ENCODE results near the gene ARAP1. TPM values are rescaled to one million over a fixed set of nuclear protein-coding genes. Genes with fewer than 3 reads are reported as not detected.

The ARAP1 gene
- polyA plus RNA-seq, 1 donor (not counting 4 experiments of a cell fraction or from before 2014, with no cell fraction given): 32.8 TPM

DNA sequence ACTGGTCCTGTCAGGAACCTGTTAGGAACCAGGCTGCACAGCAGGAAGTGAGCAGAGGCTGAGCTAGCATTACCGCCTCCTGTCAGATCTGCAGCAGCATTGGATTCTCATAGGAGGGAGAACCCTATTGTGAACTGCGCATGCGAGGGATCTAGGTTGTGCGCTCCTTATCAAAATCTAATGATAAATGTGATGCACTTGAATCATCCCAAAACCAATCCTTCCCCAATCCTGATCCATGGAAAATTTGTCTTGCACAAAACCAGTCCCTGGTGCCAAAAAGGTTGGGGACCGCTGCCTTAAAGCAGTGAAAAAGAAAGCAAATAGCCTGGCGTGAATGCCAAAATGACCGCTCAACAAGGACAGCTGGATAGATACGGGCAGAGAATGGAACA is 1.9 kb upstream of the ARAP1 start:
- Histone ChIP-seq H3K27ac (ENCODE audit: control insufficient read depth, insufficient read depth, low read length) (no peak overlapping the region), H3K27me3 (ENCODE audit: control insufficient read depth, extremely low read depth, insufficient read depth, low read length) (no peaks in the 10 kb centered on the region), H3K4me3 (ENCODE audit: control insufficient read depth in 2 of 3, extremely low read depth in 1 of 3, insufficient read depth in 2 of 3, low read depth in 1 of 3, low read length in 3 of 3) (no peak overlapping the region), H3K9ac (ENCODE audit: control insufficient read depth, extremely low read depth, insufficient read depth, low read length) (no peak overlapping the region), H3K79me2 (ENCODE audit: control insufficient read depth, insufficient read depth, low read length) (peaks cover 10% of the 10 kb centered on the region), H4K20me1 (ENCODE audit: control insufficient read depth, extremely low read depth, insufficient read depth, low read length) (no peaks in the 10 kb centered on the region), H3K4me2 (ENCODE audit: control insufficient read depth, extremely low read depth, insufficient read depth, low read depth, low read length) (no peak overlapping the region), H2AFZ (ENCODE audit: control insufficient read depth, low read length) (no peak overlapping the region), H3K4me1 (ENCODE audit: control insufficient read depth, extremely low read depth, insufficient read depth, low read length) (peaks cover 24% of the 10 kb centered on the region), H3K9me1 (ENCODE audit: control insufficient read depth, extremely low read depth, insufficient read depth, low read length) (no peaks in the 10 kb centered on the region), H3K36me3 (ENCODE audit: control insufficient read depth in 2 of 2, extremely low read depth in 1 of 2, insufficient read depth in 2 of 2, low read length in 2 of 2) (peaks cover 2 to 5% of the 10 kb centered on the region in 2 experiments), H3K9me3 (ENCODE audit: control insufficient read depth, low read depth, low read length) (no peaks in the 10 kb centered on the region)
- dilution Hi-C loops (cut with MboI; ENCODE audit: extremely low pct_ligation_motif_present, low sequenced_read_pairs): loop anchor here (10.0 kb wide), 1 partner anchor 61 kb away; the partner anchor contains the start of gene ATG16L2
- no peak for TF ChIP-seq EZH2 (IDR thresholded peaks at IDR 0.05; ENCODE audit: low read length)
- no peak for FAIRE-seq
- DNase-seq (ENCODE audit: low read depth, low spot score): no peak

DNA sequence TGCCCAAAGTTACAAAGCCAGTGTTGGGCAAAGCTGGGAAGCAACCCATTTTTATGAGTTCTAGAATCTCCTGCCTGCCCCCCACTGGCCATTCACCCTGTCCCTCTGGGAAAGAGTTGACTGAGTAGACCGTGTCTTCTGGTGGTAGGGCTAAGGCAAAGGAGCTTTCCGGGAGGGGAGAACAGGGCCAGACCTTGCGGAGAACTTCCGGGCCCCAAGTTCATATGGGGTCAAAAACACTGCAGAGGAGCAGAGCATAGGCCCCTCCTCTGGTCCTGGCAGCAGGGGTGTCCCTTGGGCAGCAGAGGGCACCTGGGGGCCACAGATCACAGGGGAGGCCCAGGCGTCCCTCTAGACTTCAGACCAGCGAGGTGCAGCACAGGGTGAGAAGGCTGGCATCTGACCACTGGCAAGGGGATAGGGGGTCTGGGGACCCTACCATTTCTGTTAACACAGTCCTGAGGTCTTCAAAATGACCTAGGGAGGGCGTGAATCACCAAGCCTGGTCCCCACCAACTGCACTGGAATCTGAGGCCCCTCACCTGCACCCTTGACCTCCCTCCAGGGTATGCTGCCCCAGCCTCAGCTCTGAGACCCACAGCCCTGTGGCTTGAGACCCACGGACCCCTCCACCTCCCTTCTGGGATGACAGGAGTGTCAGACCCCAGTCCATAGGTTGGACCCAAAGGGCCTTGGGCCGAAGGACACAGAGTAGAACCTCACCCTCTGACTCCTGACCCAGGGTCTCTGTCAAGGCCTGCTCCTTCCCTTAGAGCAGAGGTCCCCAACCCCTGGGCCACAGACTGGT is 1.3 kb upstream of the ARAP1 start:
- Histone ChIP-seq H3K4me2 (ENCODE audit: control insufficient read depth, extremely low read depth, insufficient read depth, low read depth, low read length) (no peak overlapping the region), H3K27me3 (ENCODE audit: control insufficient read depth, extremely low read depth, insufficient read depth, low read length) (no peaks in the 10 kb centered on the region), H3K27ac (ENCODE audit: control insufficient read depth, insufficient read depth, low read length) (no peak overlapping the region), H2AFZ (ENCODE audit: control insufficient read depth, low read length) (no peak overlapping the region), H3K9ac (ENCODE audit: control insufficient read depth, extremely low read depth, insufficient read depth, low read length) (no peak overlapping the region), H4K20me1 (ENCODE audit: control insufficient read depth, extremely low read depth, insufficient read depth, low read length) (no peaks in the 10 kb centered on the region), H3K4me1 (ENCODE audit: control insufficient read depth, extremely low read depth, insufficient read depth, low read length) (peaks cover 24% of the 10 kb centered on the region), H3K4me3 (ENCODE audit: control insufficient read depth in 2 of 3, extremely low read depth in 1 of 3, insufficient read depth in 2 of 3, low read depth in 1 of 3, low read length in 3 of 3) (no peak overlapping the region), H3K9me1 (ENCODE audit: control insufficient read depth, extremely low read depth, insufficient read depth, low read length) (no peaks in the 10 kb centered on the region), H3K9me3 (ENCODE audit: control insufficient read depth, low read depth, low read length) (no peaks in the 10 kb centered on the region), H3K79me2 (ENCODE audit: control insufficient read depth, insufficient read depth, low read length) (peaks cover 13% of the 10 kb centered on the region), H3K36me3 (ENCODE audit: control insufficient read depth in 2 of 2, extremely low read depth in 1 of 2, insufficient read depth in 2 of 2, low read length in 2 of 2) (peaks cover 0 to 5% of the 10 kb centered on the region in 2 experiments)
- DNase-seq (ENCODE audit: low read depth, low spot score): no peak
- no peak for FAIRE-seq
- TF ChIP-seq EZH2 (IDR thresholded peaks at IDR 0.05; ENCODE audit: low read length): no peak
- TF ChIP-seq, protein P1, sequence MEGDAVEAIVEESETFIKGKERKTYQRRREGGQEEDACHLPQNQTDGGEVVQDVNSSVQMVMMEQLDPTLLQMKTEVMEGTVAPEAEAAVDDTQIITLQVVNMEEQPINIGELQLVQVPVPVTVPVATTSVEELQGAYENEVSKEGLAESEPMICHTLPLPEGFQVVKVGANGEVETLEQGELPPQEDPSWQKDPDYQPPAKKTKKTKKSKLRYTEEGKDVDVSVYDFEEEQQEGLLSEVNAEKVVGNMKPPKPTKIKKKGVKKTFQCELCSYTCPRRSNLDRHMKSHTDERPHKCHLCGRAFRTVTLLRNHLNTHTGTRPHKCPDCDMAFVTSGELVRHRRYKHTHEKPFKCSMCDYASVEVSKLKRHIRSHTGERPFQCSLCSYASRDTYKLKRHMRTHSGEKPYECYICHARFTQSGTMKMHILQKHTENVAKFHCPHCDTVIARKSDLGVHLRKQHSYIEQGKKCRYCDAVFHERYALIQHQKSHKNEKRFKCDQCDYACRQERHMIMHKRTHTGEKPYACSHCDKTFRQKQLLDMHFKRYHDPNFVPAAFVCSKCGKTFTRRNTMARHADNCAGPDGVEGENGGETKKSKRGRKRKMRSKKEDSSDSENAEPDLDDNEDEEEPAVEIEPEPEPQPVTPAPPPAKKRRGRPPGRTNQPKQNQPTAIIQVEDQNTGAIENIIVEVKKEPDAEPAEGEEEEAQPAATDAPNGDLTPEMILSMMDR (optimal IDR thresholded peaks at IDR 0.05 in 1 of 3, IDR thresholded peaks at IDR 0.05 in 1 of 3, conservative IDR thresholded peaks at IDR 0.05 in 1 of 3; ENCODE audit: extremely low read depth in 1 of 3, insufficient read depth in 2 of 3, low read length in 3 of 3): peak in 1 of 3 experiments; percentile 24
- dilution Hi-C loops (cut with MboI; ENCODE audit: extremely low pct_ligation_motif_present, low sequenced_read_pairs): loop anchor here (10.0 kb wide), 1 partner anchor 61 kb away; the partner anchor contains the start of gene ATG16L2
